Endothelial cell of umbilical vein (primary cell): ENCODE results near the gene KIF3A. TPM values are rescaled to one million over a fixed set of nuclear protein-coding genes. Genes with fewer than 3 reads are reported as not detected.

Source experiments
- BruUV-seq: library from RNA; stranded (reverse); fragments of 400-500 nt; replicated peaks from 2 replicates; lab custom pipeline; 2021; lab: Mats Ljungman, UMichigan
- CTCF ChIA-PET: fragments of 300-600, 350-600 bp; sonication (Branson Sonifier 250); formaldehyde crosslinking; loops from one replicate; lab custom pipeline; 2021; ENCODE audit warnings: antibody characterized with exemption, inconsistent platforms; lab: Charles Lee
- POLR2A ChIA-PET: fragments of 300-600, 350-600 bp; sonication (Branson Sonifier 250); formaldehyde crosslinking; loops from one replicate; lab custom pipeline; 2021; ENCODE audit warnings: antibody characterized with exemption, inconsistent platforms; lab: Charles Lee
- DNase-seq: peaks from one replicate; pipeline ENCODE4 v3.0.0-alpha.2; 2011; ENCODE audit warnings: low read depth, low spot score
- FAIRE-seq: peaks from 2 replicates; lab custom pipeline; 2011; peaks lifted over from hg19 to GRCh38; lab: Jason Lieb, UNC
- H2AFZ ChIP-seq: 2 replicates; pipeline ENCODE4 v1.6.0; 2012; ENCODE audit warnings: low read depth, low read length, control low read depth, inconsistent platforms
- H3K27ac ChIP-seq: 2 replicates; pipeline ENCODE4 v1.5.1; 2011; ENCODE audit warnings: low read depth, mild to moderate bottlenecking, control low read depth, low read length, moderate library complexity; ENCODE audit not compliant: insufficient read depth
- H3K27me3 ChIP-seq, 2 experiments: 2 replicates each; pipeline versions ENCODE4 v1.6.0 to v1.6.1; 2011; ENCODE audit warnings: low read length in 2 of 2, mixed read lengths in 1 of 2; ENCODE audit not compliant: control insufficient read depth in 2 of 2, insufficient read depth in 2 of 2
- H3K36me3 ChIP-seq, 2 experiments: 2 replicates in 1 of 2; 3 replicates in 1 of 2; pipeline ENCODE4 v1.5.1; 2011; ENCODE audit warnings: low read length in 2 of 2, mild to moderate bottlenecking in 1 of 2, moderate library complexity in 1 of 2; ENCODE audit not compliant: control insufficient read depth in 2 of 2, insufficient read depth in 2 of 2; ENCODE audit errors: extremely low read depth in 1 of 2
- H3K4me1 ChIP-seq: 3 replicates; pipeline ENCODE4 v1.5.1; 2011; ENCODE audit warnings: mild to moderate bottlenecking, low read length; ENCODE audit not compliant: control insufficient read depth, insufficient read depth; ENCODE audit errors: extremely low read depth
- H3K4me2 ChIP-seq: 2 replicates; pipeline ENCODE4 v1.6.1; 2011; ENCODE audit warnings: low read length, control low read depth, mixed read lengths; ENCODE audit not compliant: insufficient read depth
- H3K4me3 ChIP-seq, 3 experiments: fragments of 200-600 bp in 1 of 3; sonication (generic), shearing (Covaris generic) in 1 of 3; replicated peaks in 1 of 3; 2 replicates each; pipeline ENCODE4 v1.5.1; 2011 to 2016; ENCODE audit warnings: control low read depth in 3 of 3, low read length in 3 of 3, mild to moderate bottlenecking in 2 of 3, inconsistent platforms in 1 of 3, low read depth in 1 of 3, moderate library complexity in 1 of 3; ENCODE audit not compliant: insufficient read depth in 1 of 3
- H3K79me2 ChIP-seq: 2 replicates; pipeline ENCODE4 v1.6.0; 2012; ENCODE audit warnings: low read length, inconsistent platforms; ENCODE audit not compliant: control insufficient read depth, insufficient read depth
- H3K9ac ChIP-seq: replicated peaks from 2 replicates; pipeline ENCODE3; 2011; ENCODE audit warnings: low read length, control low read depth; ENCODE audit not compliant: insufficient read depth; ENCODE audit errors: extremely low read depth
- H3K9me1 ChIP-seq: replicated peaks from 3 replicates; pipeline ENCODE4 v1.6.0; 2011; ENCODE audit warnings: mild to moderate bottlenecking, low read length; ENCODE audit not compliant: control insufficient read depth, insufficient read depth; ENCODE audit errors: extremely low read depth
- H3K9me3 ChIP-seq: replicated peaks from 2 replicates; pipeline ENCODE4 v1.5.1; 2012; ENCODE audit warnings: low read length, inconsistent platforms; ENCODE audit not compliant: control insufficient read depth, insufficient read depth
- H4K20me1 ChIP-seq: replicated peaks from 2 replicates; pipeline ENCODE3; 2011; ENCODE audit warnings: mild to moderate bottlenecking, low read length; ENCODE audit not compliant: control insufficient read depth, insufficient read depth; ENCODE audit errors: extremely low read depth
- CTCF ChIP-seq, 2 donors: IDR thresholded peaks; 1 replicate in 1 of 2; 2 replicates in 1 of 2; pipeline ENCODE4 v1.5.1; 2011; ENCODE audit warnings: low read length in 2 of 2, mild to moderate bottlenecking in 2 of 2, moderate library complexity in 2 of 2, control low read depth in 1 of 2, inconsistent platforms in 1 of 2, low read depth in 1 of 2; ENCODE audit not compliant: insufficient read depth in 1 of 2; ENCODE audit errors: extremely low read depth in 1 of 2
- EZH2 ChIP-seq: IDR thresholded peaks from 2 replicates; pipeline ENCODE4 v1.6.1; 2012; ENCODE audit warnings: borderline replicate concordance, low read depth, mild to moderate bottlenecking, moderate library complexity, low read length, inconsistent platforms; ENCODE audit not compliant: severe bottlenecking
- FOS ChIP-seq: IDR thresholded peaks from 2 replicates; pipeline ENCODE4 v1.6.1; 2011; ENCODE audit warnings: mild to moderate bottlenecking, low read length, moderate library complexity, borderline replicate concordance; ENCODE audit not compliant: insufficient read depth
- GATA2 ChIP-seq: IDR thresholded peaks from 2 replicates; pipeline ENCODE4 v1.7.0; 2011; ENCODE audit warnings: low read depth, mild to moderate bottlenecking, moderate library complexity, mixed read lengths, low read length; ENCODE audit not compliant: insufficient read length, insufficient read depth
- JUN ChIP-seq: IDR thresholded peaks from 2 replicates; pipeline ENCODE4 v1.6.1; 2011; ENCODE audit warnings: borderline replicate concordance, low read depth; ENCODE audit not compliant: insufficient read length, insufficient read depth
- MAX ChIP-seq: IDR thresholded peaks from 2 replicates; pipeline ENCODE4 v1.6.1; 2011; ENCODE audit not compliant: insufficient read depth, insufficient read length
- MYC ChIP-seq: IDR thresholded peaks from one replicate; pipeline ENCODE4 v1.6.1; 2011; ENCODE audit warnings: mild to moderate bottlenecking, low read depth, low read length
- POLR2A ChIP-seq: IDR thresholded peaks from 2 replicates; pipeline ENCODE4 v1.6.1; 2012; ENCODE audit warnings: low read depth, mild to moderate bottlenecking, control low read depth, low read length
- POLR2AphosphoS5 ChIP-seq: IDR thresholded peaks from 2 replicates; pipeline ENCODE4 v1.6.1; 2012; ENCODE audit warnings: low read depth, mild to moderate bottlenecking, control low read depth, low read length, moderate library complexity; ENCODE audit not compliant: insufficient read depth
- dilution Hi-C: fragments of 300-500 bp; cut with MboI; formaldehyde crosslinking; loops from one replicate; pipeline ENCODE4 v1.15.0; 2019; ENCODE audit warnings: low sequenced_read_pairs; ENCODE audit not compliant: extremely low pct_ligation_motif_present
- intact Hi-C: fragments of 100-400 bp; cut with micrococcal nuclease; formaldehyde crosslinking; loops from one replicate; pipeline ENCODE4 v1.10.0; 2022
- polyA plus RNA-seq, 4 experiments: library from polyadenylated mRNA; depleted of rRNA in 3 of 4; stranded (reverse) in 3 of 4; unstranded in 1 of 4; fragments of >200 nt; gene quantifications; 2 replicates each; pipeline versions ENCODE4 v1.2.1 to v1.2.3, GENCODE V29; 2011 to 2012; ENCODE audit warnings: missing spikeins in 1 of 4
- total RNA-seq: library from RNA; stranded (reverse); gene quantifications from 2 replicates; pipeline ENCODE4 v1.2.3, GENCODE V29; 2021

KIF3A gene
- total and polyA plus RNA-seq, 2 donors (not counting 3 experiments of a cell fraction or from before 2014, with no cell fraction given): 3.3 to 11.2 TPM

- Histone ChIP-seq H3K79me2 (no peaks in the 10 kb centered on the region), H3K4me3 (no peak within 1 kb of the TSS), H3K9me3 (no peaks in the 10 kb centered on the region), H3K9ac (no peak within 1 kb of the TSS), H3K27ac (no peak within 1 kb of the TSS), H2AFZ (no peak within 1 kb of the TSS), H3K27me3 (peaks cover 4 to 8% of the 10 kb centered on the region in 2 experiments), H4K20me1 (no peaks in the 10 kb centered on the region), H3K36me3 (no peaks in the 10 kb centered on the region), H3K4me2 (no peak within 1 kb of the TSS), H3K9me1 (no peaks in the 10 kb centered on the region), H3K4me1 (peaks cover 9% of the 10 kb centered on the region)
- POLR2A ChIA-PET: no interaction called here
- CTCF ChIA-PET: interaction anchor here (1.0 kb wide), 2 partner anchors 13 to 58 kb away, joined by 3 to 4 read pairs; no protein-coding TSS in a partner anchor
- intact Hi-C loops: loop anchor here (5.0 kb wide), 1 partner anchor 271 kb away; no protein-coding TSS in a partner anchor
- dilution Hi-C loops: no loop called here
- no peak for DNase-seq
- no peak for TF ChIP-seq MYC
- no peak for TF ChIP-seq POLR2A
- no peak for TF ChIP-seq EZH2
- TF ChIP-seq JUN: no peak
- TF ChIP-seq MAX: no peak
- TF ChIP-seq GATA2: no peak
- no peak for TF ChIP-seq CTCF (IDR thresholded peaks at IDR 0.05; ENCODE audit: extremely low read depth in 1 of 2, insufficient read depth in 1 of 2, low read depth in 1 of 2, low read length in 2 of 2)
- no peak for TF ChIP-seq POLR2AphosphoS5
- TF ChIP-seq FOS: no peak
- no peak for FAIRE-seq
- BruUV-seq: no TSS peak
Measured at GRCh38 chr5:132657676-132658380, 79.5 kb downstream of the KIF3A start, which contains the start of gene IL13. IL13 (plus strand) TSS chr5:132658173; CDS start chr5:132658187, 14 bp downstream.
